Measurements from ENCODE around the gene ABCG2. TPM values are rescaled to one million over a fixed set of nuclear protein-coding genes. Genes with fewer than 3 reads are reported as not detected.
A peak's percentile ranks its signal among the peaks of the same experiment; 100 is the strongest.
"Not testable (repeated sequence)": the region's sequence is repeated elsewhere in the genome, so short reads cannot be mapped to it uniquely, and the experiment has no call there.

Gene ABCG2
- total and polyA plus RNA-seq, 2 donors = 3.7 to 22.9 TPM

- H3K27ac ChIP-seq (ENCODE audit: low read depth) = no peak overlapping the region
- H3K4me3 ChIP-seq (ENCODE audit: low read depth, low read length) = no peak overlapping the region
- 93% methylated on average over 2 of the region's 2 CpGs for WGBS
- H3K4me1 ChIP-seq (ENCODE audit: insufficient read depth) = no peaks in the 10 kb centered on the region
- H3K36me3 ChIP-seq (ENCODE audit: insufficient read depth) = no peaks in the 10 kb centered on the region
- no peak for DNase-seq (ENCODE audit: extremely low spot score)
Observed at GRCh38 chr4:88119943-88120342, 38.5 kb downstream of the ABCG2 start.

GRCh38 chr4:88115587-88115986, 42.9 kb downstream of the ABCG2 start:
- WGBS = 89% methylated on average over 5 of the region's 5 CpGs

GRCh38 chr4:88112856-88113255, 45.6 kb downstream of the ABCG2 start:
- no peak overlapping the region for H3K27ac ChIP-seq (ENCODE audit: low read depth)
- no peak overlapping the region for H3K4me3 ChIP-seq (ENCODE audit: low read depth, low read length)
- WGBS = 97% methylated on average over 5 of the region's 5 CpGs
- no peaks in the 10 kb centered on the region for H3K36me3 ChIP-seq (ENCODE audit: insufficient read depth)
- H3K4me1 ChIP-seq (ENCODE audit: insufficient read depth) = no peaks in the 10 kb centered on the region
- no peak for DNase-seq (ENCODE audit: extremely low spot score)

More at GRCh38 chr4:88115587-88115986, 42.9 kb downstream of the ABCG2 start:
- Histone ChIP-seq H3K36me3 (ENCODE audit: insufficient read depth) (no peaks in the 10 kb centered on the region), H3K4me1 (ENCODE audit: insufficient read depth) (no peaks in the 10 kb centered on the region), H3K4me3 (ENCODE audit: low read depth, low read length) (no peak overlapping the region), H3K27ac (ENCODE audit: low read depth) (no peak overlapping the region)
- no peak for DNase-seq (ENCODE audit: extremely low spot score)

GRCh38 chr4:88110826-88111225, 47.6 kb downstream of the ABCG2 start:
- no peak for DNase-seq (ENCODE audit: extremely low spot score)
- WGBS = 84% methylated on average over 2 of the region's 2 CpGs
- Histone ChIP-seq H3K4me3 (ENCODE audit: low read depth, low read length) (no peak overlapping the region), H3K27ac (ENCODE audit: low read depth) (no peak overlapping the region), H3K36me3 (ENCODE audit: insufficient read depth) (no peaks in the 10 kb centered on the region), H3K4me1 (ENCODE audit: insufficient read depth) (no peaks in the 10 kb centered on the region)

GRCh38 chr4:88109123-88109881, 49.1 kb downstream of the ABCG2 start:
- H3K27ac ChIP-seq (ENCODE audit: low read depth) = no peak overlapping the region
- no peaks in the 10 kb centered on the region for H3K36me3 ChIP-seq (ENCODE audit: insufficient read depth)
- no peaks in the 10 kb centered on the region for H3K4me1 ChIP-seq (ENCODE audit: insufficient read depth)
- H3K4me3 ChIP-seq (ENCODE audit: low read depth, low read length) = no peak overlapping the region
- no peak for DNase-seq (ENCODE audit: extremely low spot score)
- 71% methylated on average over 5 of the region's 5 CpGs for WGBS

- Histone ChIP-seq H3K27ac (ENCODE audit: low read depth) (no peak overlapping the region), H3K4me1 (ENCODE audit: insufficient read depth) (no peaks in the 10 kb centered on the region), H3K4me3 (ENCODE audit: low read depth, low read length) (no peak overlapping the region), H3K36me3 (ENCODE audit: insufficient read depth) (no peaks in the 10 kb centered on the region)
- DNase-seq (ENCODE audit: extremely low spot score) = no peak
- WGBS = 96% methylated on average over 5 of the region's 5 CpGs
Observed at GRCh38 chr4:88108747-88109122, 49.7 kb downstream of the ABCG2 start.

- not testable (repeated sequence) for H3K36me3 ChIP-seq (ENCODE audit: insufficient read depth); H3K4me3 ChIP-seq (ENCODE audit: low read depth, low read length); H3K4me1 ChIP-seq (ENCODE audit: insufficient read depth); H3K27ac ChIP-seq (ENCODE audit: low read depth); DNase-seq (ENCODE audit: extremely low spot score)
- 90% methylated on average over 7 of the region's 7 CpGs for WGBS
Observed at GRCh38 chr4:88108108-88108465, 50.4 kb downstream of the ABCG2 start.

- 68% methylated on average over 2 of the region's 2 CpGs for WGBS
- H3K27ac ChIP-seq (ENCODE audit: low read depth) = no peak overlapping the region
Observed at GRCh38 chr4:88107406-88108107, 50.9 kb downstream of the ABCG2 start.

GRCh38 chr4:88106205-88106604, 52.2 kb downstream of the ABCG2 start:
- DNase-seq (ENCODE audit: extremely low spot score) = no peak
- H3K4me3 ChIP-seq (ENCODE audit: low read depth, low read length) = no peak overlapping the region
- H3K27ac ChIP-seq (ENCODE audit: low read depth) = no peak overlapping the region
- H3K4me1 ChIP-seq (ENCODE audit: insufficient read depth) = no peaks in the 10 kb centered on the region
- 92% methylated on average over 3 of the region's 3 CpGs for WGBS
- H3K36me3 ChIP-seq (ENCODE audit: insufficient read depth) = no peaks in the 10 kb centered on the region

More at GRCh38 chr4:88107406-88108107, 50.9 kb downstream of the ABCG2 start:
- Histone ChIP-seq H3K4me1 (ENCODE audit: insufficient read depth) (no peaks in the 10 kb centered on the region), H3K4me3 (ENCODE audit: low read depth, low read length) (no peak overlapping the region), H3K36me3 (ENCODE audit: insufficient read depth) (no peaks in the 10 kb centered on the region)
- no peak for DNase-seq (ENCODE audit: extremely low spot score)

GRCh38 chr4:88104902-88105610, 53.4 kb downstream of the ABCG2 start:
- WGBS = 64% methylated on average over 4 of the region's 4 CpGs
- Histone ChIP-seq H3K4me1 (ENCODE audit: insufficient read depth) (no peaks in the 10 kb centered on the region), H3K27ac (ENCODE audit: low read depth) (no peak overlapping the region), H3K36me3 (ENCODE audit: insufficient read depth) (no peaks in the 10 kb centered on the region), H3K4me3 (ENCODE audit: low read depth, low read length) (no peak overlapping the region)
- DNase-seq (ENCODE audit: extremely low spot score) = peak; percentile 37

- WGBS = 93% methylated on average over 7 of the region's 7 CpGs
- DNase-seq (ENCODE audit: extremely low spot score) = no peak
- no peak overlapping the region for H3K4me3 ChIP-seq (ENCODE audit: low read depth, low read length)
- no peak overlapping the region for H3K27ac ChIP-seq (ENCODE audit: low read depth)
- no peaks in the 10 kb centered on the region for H3K36me3 ChIP-seq (ENCODE audit: insufficient read depth)
- H3K4me1 ChIP-seq (ENCODE audit: insufficient read depth) = no peaks in the 10 kb centered on the region
Observed at GRCh38 chr4:88102026-88102425, 56.4 kb downstream of the ABCG2 start.

GRCh38 chr4:88101165-88101564, 57.3 kb downstream of the ABCG2 start:
- Histone ChIP-seq H3K4me1 (ENCODE audit: insufficient read depth) (no peaks in the 10 kb centered on the region), H3K27ac (ENCODE audit: low read depth) (no peak overlapping the region), H3K4me3 (ENCODE audit: low read depth, low read length) (no peak overlapping the region), H3K36me3 (ENCODE audit: insufficient read depth) (no peaks in the 10 kb centered on the region)
- WGBS = 86% methylated on average over 6 of the region's 6 CpGs
- DNase-seq (ENCODE audit: extremely low spot score) = no peak

- H3K36me3 ChIP-seq (ENCODE audit: insufficient read depth) = no peaks in the 10 kb centered on the region
- H3K4me1 ChIP-seq (ENCODE audit: insufficient read depth) = no peaks in the 10 kb centered on the region
- H3K4me3 ChIP-seq (ENCODE audit: low read depth, low read length) = no peak overlapping the region
- 95% methylated on average over 4 of the region's 4 CpGs for WGBS
- H3K27ac ChIP-seq (ENCODE audit: low read depth) = no peak overlapping the region
- no peak for DNase-seq (ENCODE audit: extremely low spot score)
Observed at GRCh38 chr4:88098993-88099752, 59.3 kb downstream of the ABCG2 start.

All from urinary bladder (tissue), 4 donors.